Astrocyte of the cerebellum (primary cell): Measurements from ENCODE around the gene MDFIC2.

ENCODE experiments used
- DNase-seq: peaks from one replicate; pipeline ENCODE4 v3.0.0-alpha.2; 2011; ENCODE audit warnings: low read depth
- H3K4me3 ChIP-seq: 2 replicates; pipeline ENCODE4 v1.5.1; 2011; ENCODE audit warnings: mild to moderate bottlenecking, low read depth, low read length, moderate library complexity
- in situ Hi-C: cut with HindIII; loops from 2 replicates; pipeline ENCODE4 v1.10.0; 2017; ENCODE audit warnings: low sequenced_read_pairs
- TF ChIP-seq, protein P1 (sequence below): IDR thresholded peaks from 2 replicates; pipeline ENCODE4 v1.5.1; 2012; ENCODE audit warnings: low read length, low read depth, moderate library complexity, mild to moderate bottlenecking; ENCODE audit errors: missing control alignments

Gene MDFIC2

GRCh38 chr3:70264122-70264780 is 48.2 kb downstream of the MDFIC2 start:
- TF ChIP-seq, protein P1, sequence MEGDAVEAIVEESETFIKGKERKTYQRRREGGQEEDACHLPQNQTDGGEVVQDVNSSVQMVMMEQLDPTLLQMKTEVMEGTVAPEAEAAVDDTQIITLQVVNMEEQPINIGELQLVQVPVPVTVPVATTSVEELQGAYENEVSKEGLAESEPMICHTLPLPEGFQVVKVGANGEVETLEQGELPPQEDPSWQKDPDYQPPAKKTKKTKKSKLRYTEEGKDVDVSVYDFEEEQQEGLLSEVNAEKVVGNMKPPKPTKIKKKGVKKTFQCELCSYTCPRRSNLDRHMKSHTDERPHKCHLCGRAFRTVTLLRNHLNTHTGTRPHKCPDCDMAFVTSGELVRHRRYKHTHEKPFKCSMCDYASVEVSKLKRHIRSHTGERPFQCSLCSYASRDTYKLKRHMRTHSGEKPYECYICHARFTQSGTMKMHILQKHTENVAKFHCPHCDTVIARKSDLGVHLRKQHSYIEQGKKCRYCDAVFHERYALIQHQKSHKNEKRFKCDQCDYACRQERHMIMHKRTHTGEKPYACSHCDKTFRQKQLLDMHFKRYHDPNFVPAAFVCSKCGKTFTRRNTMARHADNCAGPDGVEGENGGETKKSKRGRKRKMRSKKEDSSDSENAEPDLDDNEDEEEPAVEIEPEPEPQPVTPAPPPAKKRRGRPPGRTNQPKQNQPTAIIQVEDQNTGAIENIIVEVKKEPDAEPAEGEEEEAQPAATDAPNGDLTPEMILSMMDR, result no peak
- H3K4me3 ChIP-seq, result no peak overlapping the region
- DNase-seq, result no peak
- in situ Hi-C loops, result no loop called here

- in situ Hi-C loops, result no loop called here
- TF ChIP-seq, protein P1, result no peak
- H3K4me3 ChIP-seq, result no peak overlapping the region
- DNase-seq, result no peak
Observed at GRCh38 chr3:70261283-70261682, 51.2 kb downstream of the MDFIC2 start.

- in situ Hi-C loops, result no loop called here
- TF ChIP-seq, protein P1, result no peak
- no peak for DNase-seq
- H3K4me3 ChIP-seq, result no peak overlapping the region
Observed at GRCh38 chr3:70256566-70256965, 55.9 kb downstream of the MDFIC2 start.

GRCh38 chr3:70250492-70250891 is 61.9 kb downstream of the MDFIC2 start:
- no peak for DNase-seq
- no peak overlapping the region for H3K4me3 ChIP-seq
- TF ChIP-seq, protein P1, result no peak
- in situ Hi-C loops, result no loop called here

DNA sequence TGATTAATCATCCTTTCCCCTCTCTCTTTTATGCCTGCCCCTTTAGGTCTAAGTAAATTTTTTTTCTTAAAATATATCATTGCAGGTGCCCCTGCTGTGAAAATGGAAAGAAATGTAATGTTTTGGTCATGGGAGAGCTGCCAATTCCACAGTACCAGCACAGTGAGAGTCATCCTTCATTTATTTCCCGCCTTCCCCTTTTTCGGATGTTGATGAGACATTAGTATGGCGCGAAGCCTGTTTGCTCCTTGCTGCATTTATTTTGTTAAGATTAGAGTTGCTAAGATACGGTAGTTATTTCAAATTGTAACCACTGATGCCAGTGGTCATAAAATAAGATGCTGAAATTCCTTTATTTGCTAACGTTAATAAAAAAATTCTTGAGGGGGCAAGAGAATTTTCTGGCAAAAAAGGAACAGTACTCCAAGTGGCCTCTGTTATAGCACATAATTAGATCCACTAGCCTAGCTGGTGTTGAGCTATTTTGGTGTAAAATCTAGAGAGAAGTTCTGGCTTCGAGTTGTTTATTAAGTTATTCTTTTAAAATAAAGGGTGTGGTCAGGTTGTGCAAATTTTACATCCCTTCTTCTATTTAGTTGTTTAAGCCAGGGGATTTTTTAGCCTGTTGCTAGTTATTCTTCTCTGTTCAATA is 62.8 kb downstream of the MDFIC2 start:
- H3K4me3 ChIP-seq, result no peak overlapping the region

GRCh38 chr3:70248856-70249255 is 63.6 kb downstream of the MDFIC2 start:
- no peak overlapping the region for H3K4me3 ChIP-seq
- TF ChIP-seq, protein P1, result no peak
- no peak for DNase-seq
- in situ Hi-C loops, result no loop called here

More for the DNA sequence above, 62.8 kb downstream of the MDFIC2 start:
- DNase-seq, result peak; percentile 75
- TF ChIP-seq, protein P1, result no peak
- in situ Hi-C loops, result no loop called here
